K562 (cell line): ENCODE measurements around the gene ALX3.

Source experiments
- ARID1B ChIP-seq: fragments of 450-650 bp; IDR thresholded peaks from 2 replicates; pipeline ENCODE4 v1.6.1; 2016; ENCODE audit warnings: antibody characterized with exemption, mild to moderate bottlenecking, inconsistent platforms
- CHD1 ChIP-seq: fragments of 200-600 bp; sonication (generic); IDR thresholded peaks from one replicate; pipeline ENCODE4 v1.6.1; 2012; ENCODE audit warnings: mild to moderate bottlenecking, moderate library complexity, low read length, inconsistent platforms
- EGR1 ChIP-seq: fragments of 450-650 bp; conservative IDR thresholded peaks from 2 replicates; pipeline ENCODE4 v1.6.1; 2017; ENCODE audit warnings: mild to moderate bottlenecking
- EP300 ChIP-seq: IDR thresholded peaks from 2 replicates; pipeline ENCODE4 v1.6.1; 2012; ENCODE audit warnings: low read length, improper control_type of control experiment
- EZH2 ChIP-seq: IDR thresholded peaks from 2 replicates; pipeline ENCODE4 v1.6.1; 2012; ENCODE audit warnings: low read depth, mild to moderate bottlenecking, inconsistent platforms, low read length, borderline replicate concordance
- MAFG ChIP-seq: fragments of 450-650 bp; conservative IDR thresholded peaks from 2 replicates; pipeline ENCODE4 v1.6.1; 2016; ENCODE audit warnings: missing genetic modification characterization, missing compliant biosample characterization
- MYC ChIP-seq, 2 experiments: fragments of 250-450 bp in 1 of 2; sonication (Bioruptor Pico) in 1 of 2; IDR thresholded peaks; 2 replicates each; pipeline versions ENCODE4 v1.5.1 to v1.6.1; 2012 to 2021; ENCODE audit warnings: low read depth in 2 of 2, borderline replicate concordance in 1 of 2, improper control_type of control experiment in 1 of 2, low read length in 1 of 2, mild to moderate bottlenecking in 1 of 2, moderate library complexity in 1 of 2
- NFYB ChIP-seq: IDR thresholded peaks from 2 replicates; pipeline ENCODE4 v1.6.1; 2011; ENCODE audit warnings: mild to moderate bottlenecking, moderate library complexity; ENCODE audit not compliant: insufficient read length; ENCODE audit errors: extremely low read depth
- PBX2 ChIP-seq, 2 experiments: IDR thresholded peaks in 1 of 2; conservative IDR thresholded peaks in 1 of 2; 2 replicates each; pipeline ENCODE4 v1.6.1; 2016; ENCODE audit warnings: low read depth in 2 of 2, mild to moderate bottlenecking in 1 of 2, missing compliant biosample characterization in 1 of 2, missing genetic modification characterization in 1 of 2, moderate library complexity in 1 of 2
- SRSF7 ChIP-seq: fragments of 200-400 bp; formaldehyde crosslinking; optimal IDR thresholded peaks from 2 replicates; pipeline ENCODE3; 2017; ENCODE audit warnings: mild to moderate bottlenecking, low read depth, low read length
- TBP ChIP-seq: optimal IDR thresholded peaks from 2 replicates; pipeline ENCODE3; 2011; ENCODE audit warnings: low read depth, low read length, improper control_type of control experiment
- TCF3 ChIP-seq: sonication (generic); formaldehyde crosslinking; IDR thresholded peaks from 2 replicates; pipeline ENCODE4 v1.4.0; 2020; ENCODE audit warnings: mild to moderate bottlenecking, missing genetic modification reagents
- TF ChIP-seq, protein P1 (sequence below), 3 experiments: IDR thresholded peaks in 2 of 3; conservative IDR thresholded peaks in 1 of 3; 2 replicates each; pipeline ENCODE4 v1.5.1; 2011 to 2012; ENCODE audit warnings: low read length in 3 of 3, mild to moderate bottlenecking in 3 of 3, control low read depth in 2 of 3, improper control_type of control experiment in 1 of 3, inconsistent platforms in 1 of 3, low read depth in 1 of 3, mixed read lengths in 1 of 3, moderate library complexity in 1 of 3; ENCODE audit not compliant: insufficient read depth in 2 of 3
- TF ChIP-seq, protein P2 (sequence below): fragments of 250-450 bp; sonication (Bioruptor Pico); IDR thresholded peaks from 2 replicates; pipeline ENCODE4 v1.8.0; 2021; ENCODE audit warnings: borderline replicate concordance, mild to moderate bottlenecking, moderate library complexity; ENCODE audit not compliant: poor library complexity, severe bottlenecking

DNA sequence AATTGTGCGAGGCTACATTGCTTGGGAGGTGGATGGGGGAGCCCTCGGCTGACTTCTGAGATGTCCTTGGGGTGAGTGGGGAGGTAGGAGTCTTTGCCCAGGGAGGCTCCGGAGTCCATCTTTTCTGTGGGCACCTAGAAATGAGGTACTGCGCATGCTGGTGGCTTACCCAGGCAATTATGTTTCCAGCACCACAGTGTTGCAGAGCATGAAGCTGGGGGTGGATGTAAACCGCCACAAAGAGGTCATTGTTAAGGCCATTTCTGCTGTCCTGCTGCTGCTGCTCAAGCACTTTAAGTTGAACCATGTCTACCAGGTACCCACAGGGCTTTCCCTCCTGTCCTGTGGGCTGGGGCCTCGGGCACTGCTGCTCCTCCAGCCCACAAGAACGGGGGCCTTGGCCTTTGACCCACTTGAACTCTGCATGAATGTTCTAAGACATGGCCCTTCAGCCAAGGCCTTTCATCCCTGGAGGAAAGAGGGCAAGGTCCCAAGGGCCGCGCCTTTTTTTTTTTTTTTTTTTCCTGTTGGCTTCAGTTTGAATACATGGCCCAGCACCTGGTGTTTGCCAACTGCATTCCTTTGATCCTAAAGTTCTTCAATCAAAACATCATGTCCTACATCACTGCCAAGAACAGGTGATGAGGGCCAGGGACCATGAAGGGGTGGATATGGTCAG, 21.4 kb downstream of the ALX3 start:
- TF ChIP-seq MYC (IDR thresholded peaks at IDR 0.05; ENCODE audit: low read depth, low read length) (no peak), MYC (CRISPR knock-in tag; IDR thresholded peaks at IDR 0.05; ENCODE audit: borderline replicate concordance, low read depth) (no peak), EZH2 (no peak), NFYB (no peak), EP300 (no peak), PBX2 (CRISPR knock-in tag; IDR thresholded peaks at IDR 0.05; ENCODE audit: low read depth) (no peak), PBX2 (tag; conservative IDR thresholded peaks at IDR 0.05; ENCODE audit: low read depth) (no peak), TBP (no peak), TCF3 (CRISPR knock-in tag) (no peak), ARID1B (no peak), CHD1 (no peak), EGR1 (no peak), SRSF7 (no peak), MAFG (no peak)
- TF ChIP-seq, protein P1, sequence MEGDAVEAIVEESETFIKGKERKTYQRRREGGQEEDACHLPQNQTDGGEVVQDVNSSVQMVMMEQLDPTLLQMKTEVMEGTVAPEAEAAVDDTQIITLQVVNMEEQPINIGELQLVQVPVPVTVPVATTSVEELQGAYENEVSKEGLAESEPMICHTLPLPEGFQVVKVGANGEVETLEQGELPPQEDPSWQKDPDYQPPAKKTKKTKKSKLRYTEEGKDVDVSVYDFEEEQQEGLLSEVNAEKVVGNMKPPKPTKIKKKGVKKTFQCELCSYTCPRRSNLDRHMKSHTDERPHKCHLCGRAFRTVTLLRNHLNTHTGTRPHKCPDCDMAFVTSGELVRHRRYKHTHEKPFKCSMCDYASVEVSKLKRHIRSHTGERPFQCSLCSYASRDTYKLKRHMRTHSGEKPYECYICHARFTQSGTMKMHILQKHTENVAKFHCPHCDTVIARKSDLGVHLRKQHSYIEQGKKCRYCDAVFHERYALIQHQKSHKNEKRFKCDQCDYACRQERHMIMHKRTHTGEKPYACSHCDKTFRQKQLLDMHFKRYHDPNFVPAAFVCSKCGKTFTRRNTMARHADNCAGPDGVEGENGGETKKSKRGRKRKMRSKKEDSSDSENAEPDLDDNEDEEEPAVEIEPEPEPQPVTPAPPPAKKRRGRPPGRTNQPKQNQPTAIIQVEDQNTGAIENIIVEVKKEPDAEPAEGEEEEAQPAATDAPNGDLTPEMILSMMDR (IDR thresholded peaks at IDR 0.05 in 2 of 3, conservative IDR thresholded peaks at IDR 0.05 in 1 of 3; ENCODE audit: insufficient read depth in 2 of 3, low read depth in 1 of 3, low read length in 3 of 3) = no peak
- TF ChIP-seq, protein P2, sequence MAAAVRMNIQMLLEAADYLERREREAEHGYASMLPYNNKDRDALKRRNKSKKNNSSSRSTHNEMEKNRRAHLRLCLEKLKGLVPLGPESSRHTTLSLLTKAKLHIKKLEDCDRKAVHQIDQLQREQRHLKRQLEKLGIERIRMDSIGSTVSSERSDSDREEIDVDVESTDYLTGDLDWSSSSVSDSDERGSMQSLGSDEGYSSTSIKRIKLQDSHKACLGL (CRISPR knock-in tag) = no peak
